Forelimb muscle (tissue), 1 donor: ENCODE data around the gene C1GALT1. TPM values are rescaled to one million over a fixed set of nuclear protein-coding genes. Genes with fewer than 3 reads are reported as not detected.
A peak's percentile ranks its signal among the peaks of the same experiment; 100 is the strongest.
"Not testable (repeated sequence)": the region's sequence is repeated elsewhere in the genome, so short reads cannot be mapped to it uniquely, and the experiment has no call there.

ENCODE experiments used
- DNase-seq: peaks from one replicate; pipeline ENCODE4 v3.0.0-alpha.2; 2013; ENCODE audit warnings: low read depth
- polyA plus RNA-seq: library from polyadenylated mRNA; unstranded; fragments of 120-200 nt; gene quantifications from one replicate; pipeline ENCODE4 v1.2.1, GENCODE V29; 2013; ENCODE audit not compliant: insufficient read length

The C1GALT1 gene
- polyA plus RNA-seq, 1 donor: 15.4 TPM

GRCh38 chr7:7169296-7169695 is 13.0 kb upstream of the C1GALT1 start:
- DNase-seq: no peak

GRCh38 chr7:7173956-7174632 is 8.2 kb upstream of the C1GALT1 start:
- DNase-seq: no peak

- DNase-seq: no peak
Measured at GRCh38 chr7:7175075-7175695, 7.2 kb upstream of the C1GALT1 start.

GRCh38 chr7:7176406-7177043 is 5.8 kb upstream of the C1GALT1 start:
- DNase-seq: no peak

GRCh38 chr7:7177044-7177517 is 5.3 kb upstream of the C1GALT1 start:
- DNase-seq: no peak

- DNase-seq: no peak
Measured at GRCh38 chr7:7178081-7178480, 4.3 kb upstream of the C1GALT1 start.

GRCh38 chr7:7178906-7179305 is 3.4 kb upstream of the C1GALT1 start:
- DNase-seq: no peak

- no peak for DNase-seq
Measured at GRCh38 chr7:7180725-7181449, 1.5 kb upstream of the C1GALT1 start.

- peak; percentile 26 for DNase-seq
Measured at GRCh38 chr7:7181519-7182155, 707 bp upstream of the C1GALT1 start.

- DNase-seq: no peak
Measured at GRCh38 chr7:7183061-7183837, 905 bp downstream of the C1GALT1 start.

GRCh38 chr7:7183838-7184463 is 1.6 kb downstream of the C1GALT1 start:
- DNase-seq: no peak

- DNase-seq: no peak
Measured at GRCh38 chr7:7185371-7185989, 3.1 kb downstream of the C1GALT1 start.

- DNase-seq: no peak
Measured at GRCh38 chr7:7188091-7188490, 5.7 kb downstream of the C1GALT1 start.

GRCh38 chr7:7188742-7189141 is 6.4 kb downstream of the C1GALT1 start:
- DNase-seq: no peak

GRCh38 chr7:7190142-7190541 is 7.8 kb downstream of the C1GALT1 start:
- DNase-seq: no peak

GRCh38 chr7:7191137-7191536 is 8.8 kb downstream of the C1GALT1 start:
- DNase-seq: no peak

GRCh38 chr7:7192798-7193788 is 10.7 kb downstream of the C1GALT1 start:
- not testable (repeated sequence) for DNase-seq

GRCh38 chr7:7199592-7199991 is 17.2 kb downstream of the C1GALT1 start:
- not testable (repeated sequence) for DNase-seq

- DNase-seq: not testable (repeated sequence)
Measured at GRCh38 chr7:7200255-7200654, 17.9 kb downstream of the C1GALT1 start.
